ENCODE measurements around the gene ARHGEF28. TPM values are rescaled to one million over a fixed set of nuclear protein-coding genes. Genes with fewer than 3 reads are reported as not detected.

Gene ARHGEF28
- total and polyA plus RNA-seq, 2 of the 4 experiments (the other 2 are of a cell fraction): 3.6 to 16.0 TPM

- H3K56ac ChIP-seq (ENCODE audit: extremely low read depth, insufficient read depth, low read length): no peak overlapping the region
- no TSS peak for BruUV-seq (replicated peaks)
- H3K4me2 ChIP-seq (ENCODE audit: low read depth, low read length): no peak overlapping the region
- H3K27ac ChIP-seq (ENCODE audit: insufficient read depth, low read length): no peak overlapping the region
- no peaks in the 10 kb centered on the region; the same call in 1 of the 2 replicates for H3K9me3 ChIP-seq (ENCODE audit: control insufficient read depth, insufficient read depth, low read length)
- intact Hi-C loops (cut with micrococcal nuclease) (no loop called here), dilution Hi-C loops (cut with HindIII; ENCODE audit: low sequenced_read_pairs, unreplicated experiment) (no loop called here), in situ Hi-C loops (cut with MboI; ENCODE audit: low sequenced_read_pairs) (no loop called here)
- H3K4me3 ChIP-seq (ENCODE audit: insufficient read depth, low read depth, low read length): no peak overlapping the region
- WGBS, 2 experiments (ENCODE audit: extremely low coverage in 2 of 2, insufficient read length in 1 of 2): no CpG with 5 or more reads among the region's 3 CpGs
- H3K14ac ChIP-seq (replicated peaks; ENCODE audit: low read depth, low read length): no peak overlapping the region
- no peaks in the 10 kb centered on the region for H3K79me1 ChIP-seq (ENCODE audit: low read depth in 1 of 2, low read length in 2 of 2)
- no peaks in the 10 kb centered on the region for H4K20me1 ChIP-seq (ENCODE audit: insufficient read depth, low read length)
- H2BK20ac ChIP-seq (ENCODE audit: low read depth, low read length): no peak overlapping the region
- no peaks in the 10 kb centered on the region for H3K9me1 ChIP-seq (ENCODE audit: insufficient read depth, low read length)
- peaks cover 24% of the 10 kb centered on the region for H3K27me3 ChIP-seq (ENCODE audit: control insufficient read depth, insufficient read depth, low read length)
- H2AK5ac ChIP-seq (ENCODE audit: low read depth, low read length): no peak overlapping the region
- ATAC-seq (ENCODE audit: low read depth) (no peak), DNase-seq (no peak)
- H2AK9ac ChIP-seq (replicated peaks; ENCODE audit: low read depth, low read length, poor library complexity): no peak overlapping the region
- TF ChIP-seq MXI1 (IDR thresholded peaks at IDR 0.05; ENCODE audit: borderline replicate concordance, low read depth, low read length): no peak
- no peak for TF ChIP-seq USF2 (IDR thresholded peaks at IDR 0.05; ENCODE audit: low read depth, low read length)
- no peak for TF ChIP-seq CEBPB (IDR thresholded peaks at IDR 0.05; ENCODE audit: low read depth, low read length)
- no peak for TF ChIP-seq BHLHE40 (IDR thresholded peaks at IDR 0.05; ENCODE audit: low read depth, low read length)
- no peak for TF ChIP-seq ELK1 (IDR thresholded peaks at IDR 0.05; ENCODE audit: borderline replicate concordance, low read depth, low read length)
- no peak for TF ChIP-seq MAZ (IDR thresholded peaks at IDR 0.05; ENCODE audit: borderline replicate concordance, low read depth, low read length)
- no peak for TF ChIP-seq FOS (IDR thresholded peaks at IDR 0.05; ENCODE audit: low read depth, low read length)
- no peak for TF ChIP-seq RFX5 (IDR thresholded peaks at IDR 0.05; ENCODE audit: low read depth, low read length)
- H2BK15ac ChIP-seq (ENCODE audit: low read depth, low read length): no peak overlapping the region
- H4K5ac ChIP-seq (ENCODE audit: low read depth, low read length): no peak overlapping the region
- no peak overlapping the region for H2BK120ac ChIP-seq (ENCODE audit: low read depth, low read length)
- no peak overlapping the region for H3K18ac ChIP-seq (ENCODE audit: low read depth, low read length)
- no peaks in the 10 kb centered on the region for H3K4me1 ChIP-seq (ENCODE audit: control insufficient read depth, insufficient read depth, low read length)
- H2AFZ ChIP-seq (replicated peaks; ENCODE audit: low read length, poor library complexity): no peak overlapping the region
- H4K91ac ChIP-seq (ENCODE audit: insufficient read depth, low read depth, low read length): no peak overlapping the region
- CTCF ChIA-PET: no interaction called here
- no peak overlapping the region for H3K9ac ChIP-seq (ENCODE audit: low read depth, low read length)
- no peak overlapping the region for H3K23ac ChIP-seq (ENCODE audit: low read depth, low read length)
- H2BK5ac ChIP-seq (ENCODE audit: low read depth, low read length, poor library complexity, severe bottlenecking): no peak overlapping the region
- H4K8ac ChIP-seq (ENCODE audit: low read depth in 2 of 2, low read length in 2 of 2): no peak overlapping the region
- H3K36me3 ChIP-seq (ENCODE audit: control insufficient read depth, insufficient read depth, low read length): no peaks in the 10 kb centered on the region
- POLR2A ChIA-PET (ENCODE audit: unreplicated experiment): no interaction called here
- no peak overlapping the region for H3K4ac ChIP-seq (ENCODE audit: low read depth, low read length)
Measured at GRCh38 chr5:73973135-73973534, 347.1 kb downstream of the ARHGEF28 start.
